HepG2 (cell line): ENCODE data around the gene DHRS13. TPM values are rescaled to one million over a fixed set of nuclear protein-coding genes. Genes with fewer than 3 reads are reported as not detected.

Experiments used
- ATF7 ChIP-seq, 2 experiments: fragments of 450-650 bp in 1 of 2; sonication (generic) in 1 of 2; formaldehyde crosslinking in 1 of 2; IDR thresholded peaks; 2 replicates each; pipeline versions ENCODE4 v1.4.0 to v1.6.1; 2016 to 2020; ENCODE audit warnings: antibody characterized with exemption in 1 of 2, mild to moderate bottlenecking in 1 of 2, missing genetic modification reagents in 1 of 2
- EEA1 ChIP-seq: sonication (generic); formaldehyde crosslinking; IDR thresholded peaks from 2 replicates; pipeline ENCODE4 v1.5.1; 2020; ENCODE audit warnings: mild to moderate bottlenecking, missing genetic modification reagents, borderline replicate concordance
- FOSL1 ChIP-seq: sonication (generic); formaldehyde crosslinking; IDR thresholded peaks from 2 replicates; pipeline ENCODE4 v1.9.0; 2021; ENCODE audit warnings: missing genetic modification reagents, borderline replicate concordance
- ISX ChIP-seq: sonication (generic); formaldehyde crosslinking; conservative IDR thresholded peaks from 2 replicates; pipeline ENCODE4 v1.5.0; 2020; ENCODE audit warnings: missing genetic modification reagents
- JUND ChIP-seq: sonication (generic); formaldehyde crosslinking; IDR thresholded peaks from 2 replicates; pipeline ENCODE4 v1.8.0; 2022; ENCODE audit warnings: mild to moderate bottlenecking, missing genetic modification reagents
- KAT8 ChIP-seq: IDR thresholded peaks from 2 replicates; pipeline ENCODE4 v1.6.1; 2016; ENCODE audit warnings: missing genetic modification reagents, missing compliant biosample characterization
- NR2F6 ChIP-seq, 2 experiments: IDR thresholded peaks; 2 replicates each; pipeline ENCODE4 v1.6.1; 2016; ENCODE audit warnings: antibody characterized with exemption in 1 of 2, mild to moderate bottlenecking in 1 of 2
- PLRG1 ChIP-seq: fragments of 450-650 bp; conservative IDR thresholded peaks from 2 replicates; pipeline ENCODE4 v1.6.1; 2016
- RXRA ChIP-seq: sonication (generic); formaldehyde crosslinking; IDR thresholded peaks from 2 replicates; pipeline ENCODE4 v1.5.1; 2020; ENCODE audit warnings: missing genetic modification reagents
- SRY ChIP-seq: sonication (generic); formaldehyde crosslinking; IDR thresholded peaks from 2 replicates; pipeline ENCODE4 v1.8.0; 2022; ENCODE audit warnings: mild to moderate bottlenecking, missing genetic modification reagents
- ZBTB21 ChIP-seq: sonication (generic); formaldehyde crosslinking; IDR thresholded peaks from 2 replicates; pipeline ENCODE4 v1.4.0; 2020; ENCODE audit warnings: missing genetic modification reagents
- ZNF264 ChIP-seq: sonication (generic); formaldehyde crosslinking; IDR thresholded peaks from 2 replicates; pipeline ENCODE4 v1.4.0; 2020; ENCODE audit warnings: missing genetic modification reagents
- ZNF30 ChIP-seq: sonication (generic); formaldehyde crosslinking; IDR thresholded peaks from 2 replicates; pipeline ENCODE4 v1.5.0; 2020; ENCODE audit warnings: mild to moderate bottlenecking, missing genetic modification reagents
- ZNF629 ChIP-seq: sonication (generic); formaldehyde crosslinking; conservative IDR thresholded peaks from 2 replicates; pipeline ENCODE4 v1.5.0; 2020; ENCODE audit warnings: missing genetic modification reagents
- ZNF777 ChIP-seq: sonication (generic); formaldehyde crosslinking; IDR thresholded peaks from 2 replicates; pipeline ENCODE4 v1.4.0; 2020; ENCODE audit warnings: missing genetic modification reagents
- ZNF788 ChIP-seq: sonication (generic); formaldehyde crosslinking; IDR thresholded peaks from 2 replicates; pipeline ENCODE4 v1.5.0; 2020; ENCODE audit warnings: mild to moderate bottlenecking, missing genetic modification reagents, borderline replicate concordance
- polyA plus RNA-seq, 8 experiments: library from polyadenylated mRNA; depleted of rRNA in 3 of 8; stranded (reverse) in 7 of 8; unstranded in 1 of 8; fragments of >200 nt; fragmentation: Illumina TruSeq in 4 of 8; extraction: Trizol in 4 of 8; gene quantifications; 2 replicates each; pipeline versions ENCODE4 v1.2.1 to v1.2.3, GENCODE V29; 2011 to 2016; ENCODE audit warnings: low read depth in 4 of 8, missing spikeins in 1 of 8, mixed read lengths in 1 of 8; ENCODE audit not compliant: insufficient read depth in 1 of 8
- total RNA-seq, 5 experiments: library from RNA; depleted of rRNA; stranded (reverse); fragments of >200 nt; fragmentation: Illumina TruSeq; extraction: Trizol; gene quantifications; 2 replicates each; pipeline ENCODE4 v1.2.3, GENCODE V29; 2016; ENCODE audit warnings: low read depth in 1 of 5
- TF ChIP-seq, protein P1 (sequence below): sonication (generic); formaldehyde crosslinking; IDR thresholded peaks from 2 replicates; pipeline ENCODE4 v1.9.0; 2021; ENCODE audit warnings: mild to moderate bottlenecking, missing genetic modification reagents
- TF ChIP-seq, protein P2 (sequence below): sonication (generic); formaldehyde crosslinking; conservative IDR thresholded peaks from 2 replicates; pipeline ENCODE4 v1.5.0; 2020; ENCODE audit warnings: missing genetic modification reagents
- TF ChIP-seq, protein P3 (sequence below): sonication (generic); formaldehyde crosslinking; IDR thresholded peaks from 2 replicates; pipeline ENCODE4 v1.8.0; 2023; ENCODE audit warnings: mild to moderate bottlenecking, missing genetic modification reagents
- TF ChIP-seq, protein P4 (sequence below): sonication (generic); formaldehyde crosslinking; IDR thresholded peaks from 2 replicates; pipeline ENCODE4 v1.5.0; 2020; ENCODE audit warnings: mild to moderate bottlenecking, missing genetic modification reagents

Gene DHRS13
- total and polyA plus RNA-seq, 2 of the 13 experiments (the other 11 are each of a cell fraction or from before 2014, with no cell fraction given), result 11.8 to 12.6 TPM

DNA sequence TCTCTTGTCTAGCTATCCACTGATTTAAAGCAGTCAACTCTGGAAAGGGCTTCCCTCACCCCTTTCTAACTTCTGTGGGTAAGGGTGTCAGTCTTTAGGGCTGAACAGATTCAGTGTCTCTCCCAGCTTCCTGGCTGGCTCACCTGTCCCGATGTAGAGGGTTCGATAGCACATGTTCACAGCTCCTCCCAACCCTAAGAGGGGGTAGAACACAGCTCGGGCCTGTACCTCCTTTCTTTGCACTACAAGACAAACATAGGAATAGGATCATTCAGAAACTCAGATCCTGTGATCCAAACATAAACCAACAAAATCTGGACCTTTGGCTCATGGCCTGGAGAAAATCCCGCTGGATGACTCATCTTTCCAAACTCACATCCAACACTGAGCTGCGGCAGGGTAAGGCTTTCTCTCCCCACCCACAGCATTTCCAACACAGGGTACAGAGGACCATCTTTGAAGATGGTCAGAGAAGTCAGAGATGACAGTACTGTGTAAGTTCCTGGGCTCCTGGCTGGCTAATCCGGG lies 5.8 kb upstream of the DHRS13 start (continued):
- TF ChIP-seq, protein P1, sequence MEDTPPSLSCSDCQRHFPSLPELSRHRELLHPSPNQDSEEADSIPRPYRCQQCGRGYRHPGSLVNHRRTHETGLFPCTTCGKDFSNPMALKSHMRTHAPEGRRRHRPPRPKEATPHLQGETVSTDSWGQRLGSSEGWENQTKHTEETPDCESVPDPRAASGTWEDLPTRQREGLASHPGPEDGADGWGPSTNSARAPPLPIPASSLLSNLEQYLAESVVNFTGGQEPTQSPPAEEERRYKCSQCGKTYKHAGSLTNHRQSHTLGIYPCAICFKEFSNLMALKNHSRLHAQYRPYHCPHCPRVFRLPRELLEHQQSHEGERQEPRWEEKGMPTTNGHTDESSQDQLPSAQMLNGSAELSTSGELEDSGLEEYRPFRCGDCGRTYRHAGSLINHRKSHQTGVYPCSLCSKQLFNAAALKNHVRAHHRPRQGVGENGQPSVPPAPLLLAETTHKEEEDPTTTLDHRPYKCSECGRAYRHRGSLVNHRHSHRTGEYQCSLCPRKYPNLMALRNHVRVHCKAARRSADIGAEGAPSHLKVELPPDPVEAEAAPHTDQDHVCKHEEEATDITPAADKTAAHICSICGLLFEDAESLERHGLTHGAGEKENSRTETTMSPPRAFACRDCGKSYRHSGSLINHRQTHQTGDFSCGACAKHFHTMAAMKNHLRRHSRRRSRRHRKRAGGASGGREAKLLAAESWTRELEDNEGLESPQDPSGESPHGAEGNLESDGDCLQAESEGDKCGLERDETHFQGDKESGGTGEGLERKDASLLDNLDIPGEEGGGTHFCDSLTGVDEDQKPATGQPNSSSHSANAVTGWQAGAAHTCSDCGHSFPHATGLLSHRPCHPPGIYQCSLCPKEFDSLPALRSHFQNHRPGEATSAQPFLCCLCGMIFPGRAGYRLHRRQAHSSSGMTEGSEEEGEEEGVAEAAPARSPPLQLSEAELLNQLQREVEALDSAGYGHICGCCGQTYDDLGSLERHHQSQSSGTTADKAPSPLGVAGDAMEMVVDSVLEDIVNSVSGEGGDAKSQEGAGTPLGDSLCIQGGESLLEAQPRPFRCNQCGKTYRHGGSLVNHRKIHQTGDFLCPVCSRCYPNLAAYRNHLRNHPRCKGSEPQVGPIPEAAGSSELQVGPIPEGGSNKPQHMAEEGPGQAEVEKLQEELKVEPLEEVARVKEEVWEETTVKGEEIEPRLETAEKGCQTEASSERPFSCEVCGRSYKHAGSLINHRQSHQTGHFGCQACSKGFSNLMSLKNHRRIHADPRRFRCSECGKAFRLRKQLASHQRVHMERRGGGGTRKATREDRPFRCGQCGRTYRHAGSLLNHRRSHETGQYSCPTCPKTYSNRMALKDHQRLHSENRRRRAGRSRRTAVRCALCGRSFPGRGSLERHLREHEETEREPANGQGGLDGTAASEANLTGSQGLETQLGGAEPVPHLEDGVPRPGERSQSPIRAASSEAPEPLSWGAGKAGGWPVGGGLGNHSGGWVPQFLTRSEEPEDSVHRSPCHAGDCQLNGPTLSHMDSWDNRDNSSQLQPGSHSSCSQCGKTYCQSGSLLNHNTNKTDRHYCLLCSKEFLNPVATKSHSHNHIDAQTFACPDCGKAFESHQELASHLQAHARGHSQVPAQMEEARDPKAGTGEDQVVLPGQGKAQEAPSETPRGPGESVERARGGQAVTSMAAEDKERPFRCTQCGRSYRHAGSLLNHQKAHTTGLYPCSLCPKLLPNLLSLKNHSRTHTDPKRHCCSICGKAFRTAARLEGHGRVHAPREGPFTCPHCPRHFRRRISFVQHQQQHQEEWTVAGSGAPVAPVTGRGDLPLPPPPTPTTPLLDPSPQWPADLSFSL (CRISPR knock-in tag), result no peak
- TF ChIP-seq, protein P2, sequence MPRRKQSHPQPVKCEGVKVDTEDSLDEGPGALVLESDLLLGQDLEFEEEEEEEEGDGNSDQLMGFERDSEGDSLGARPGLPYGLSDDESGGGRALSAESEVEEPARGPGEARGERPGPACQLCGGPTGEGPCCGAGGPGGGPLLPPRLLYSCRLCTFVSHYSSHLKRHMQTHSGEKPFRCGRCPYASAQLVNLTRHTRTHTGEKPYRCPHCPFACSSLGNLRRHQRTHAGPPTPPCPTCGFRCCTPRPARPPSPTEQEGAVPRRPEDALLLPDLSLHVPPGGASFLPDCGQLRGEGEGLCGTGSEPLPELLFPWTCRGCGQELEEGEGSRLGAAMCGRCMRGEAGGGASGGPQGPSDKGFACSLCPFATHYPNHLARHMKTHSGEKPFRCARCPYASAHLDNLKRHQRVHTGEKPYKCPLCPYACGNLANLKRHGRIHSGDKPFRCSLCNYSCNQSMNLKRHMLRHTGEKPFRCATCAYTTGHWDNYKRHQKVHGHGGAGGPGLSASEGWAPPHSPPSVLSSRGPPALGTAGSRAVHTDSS (CRISPR knock-in tag), result no peak
- TF ChIP-seq ZNF777 (CRISPR knock-in tag), result no peak
- no peak for TF ChIP-seq ZNF264 (CRISPR knock-in tag)
- no peak for TF ChIP-seq ATF7 (IDR thresholded peaks at IDR 0.05)
- no peak for TF ChIP-seq ATF7 (CRISPR knock-in tag; IDR thresholded peaks at IDR 0.05)
- peak; percentile 79; the same call in 1 of the 2 replicates for TF ChIP-seq FOSL1 (CRISPR knock-in tag)
- TF ChIP-seq JUND (CRISPR knock-in tag), result peak; percentile 86
- no peak for TF ChIP-seq KAT8 (CRISPR knock-in tag)
- no peak for TF ChIP-seq EEA1
- no peak; the same call in 1 of the 2 replicates for TF ChIP-seq RXRA (CRISPR knock-in tag)
- no peak for TF ChIP-seq ZNF30 (CRISPR knock-in tag)
- TF ChIP-seq SRY, result no peak
- TF ChIP-seq, protein P3, sequence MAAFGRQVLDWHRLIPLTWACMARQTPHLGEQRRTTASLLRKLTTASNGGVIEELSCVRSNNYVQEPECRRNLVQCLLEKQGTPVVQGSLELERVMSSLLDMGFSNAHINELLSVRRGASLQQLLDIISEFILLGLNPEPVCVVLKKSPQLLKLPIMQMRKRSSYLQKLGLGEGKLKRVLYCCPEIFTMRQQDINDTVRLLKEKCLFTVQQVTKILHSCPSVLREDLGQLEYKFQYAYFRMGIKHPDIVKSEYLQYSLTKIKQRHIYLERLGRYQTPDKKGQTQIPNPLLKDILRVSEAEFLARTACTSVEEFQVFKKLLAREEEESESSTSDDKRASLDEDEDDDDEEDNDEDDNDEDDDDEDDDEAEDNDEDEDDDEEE (CRISPR knock-in tag), result peak; percentile 62; the same call in 1 of the 2 replicates
- no peak for TF ChIP-seq PLRG1
- TF ChIP-seq NR2F6 (IDR thresholded peaks at IDR 0.05), result no peak
- 0 out of 2 replicates have a peak, but pooled peaks have one; percentile 22 for TF ChIP-seq NR2F6 (CRISPR knock-in tag; IDR thresholded peaks at IDR 0.05)
- TF ChIP-seq ZNF788 (CRISPR knock-in tag), result no peak
- TF ChIP-seq ZBTB21 (CRISPR knock-in tag), result no peak
- TF ChIP-seq, protein P4, sequence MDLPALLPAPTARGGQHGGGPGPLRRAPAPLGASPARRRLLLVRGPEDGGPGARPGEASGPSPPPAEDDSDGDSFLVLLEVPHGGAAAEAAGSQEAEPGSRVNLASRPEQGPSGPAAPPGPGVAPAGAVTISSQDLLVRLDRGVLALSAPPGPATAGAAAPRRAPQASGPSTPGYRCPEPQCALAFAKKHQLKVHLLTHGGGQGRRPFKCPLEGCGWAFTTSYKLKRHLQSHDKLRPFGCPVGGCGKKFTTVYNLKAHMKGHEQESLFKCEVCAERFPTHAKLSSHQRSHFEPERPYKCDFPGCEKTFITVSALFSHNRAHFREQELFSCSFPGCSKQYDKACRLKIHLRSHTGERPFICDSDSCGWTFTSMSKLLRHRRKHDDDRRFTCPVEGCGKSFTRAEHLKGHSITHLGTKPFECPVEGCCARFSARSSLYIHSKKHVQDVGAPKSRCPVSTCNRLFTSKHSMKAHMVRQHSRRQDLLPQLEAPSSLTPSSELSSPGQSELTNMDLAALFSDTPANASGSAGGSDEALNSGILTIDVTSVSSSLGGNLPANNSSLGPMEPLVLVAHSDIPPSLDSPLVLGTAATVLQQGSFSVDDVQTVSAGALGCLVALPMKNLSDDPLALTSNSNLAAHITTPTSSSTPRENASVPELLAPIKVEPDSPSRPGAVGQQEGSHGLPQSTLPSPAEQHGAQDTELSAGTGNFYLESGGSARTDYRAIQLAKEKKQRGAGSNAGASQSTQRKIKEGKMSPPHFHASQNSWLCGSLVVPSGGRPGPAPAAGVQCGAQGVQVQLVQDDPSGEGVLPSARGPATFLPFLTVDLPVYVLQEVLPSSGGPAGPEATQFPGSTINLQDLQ, result no peak
- TF ChIP-seq ZNF629, result no peak
- no peak for TF ChIP-seq ISX
